Upper lobe of right lung (tissue), 1 donor: ENCODE measurements around the gene SLC9A8. TPM values are rescaled to one million over a fixed set of nuclear protein-coding genes. Genes with fewer than 3 reads are reported as not detected.
A peak's percentile ranks its signal among the peaks of the same experiment; 100 is the strongest.

ENCODE experiments used
- ATAC-seq: fragments of 200-7000 bp; cut with Tn5 transposase; one replicate; pipeline ENCODE4 v1.9.1; 2020; ENCODE audit warnings: mild to moderate bottlenecking, moderate library complexity
- DNase-seq: peaks from one replicate; pipeline ENCODE4 v3.0.0-alpha.2; 2020
- H3K27ac ChIP-seq: fragments of 200-600 bp; one replicate; pipeline ENCODE4 v1.8.0; 2022
- H3K27me3 ChIP-seq: fragments of 200-600 bp; one replicate; pipeline ENCODE4 v1.8.0; 2022; ENCODE audit warnings: mild to moderate bottlenecking
- H3K36me3 ChIP-seq: fragments of 200-600 bp; one replicate; pipeline ENCODE4 v1.8.0; 2022
- H3K4me1 ChIP-seq: fragments of 200-600 bp; one replicate; pipeline ENCODE4 v1.8.0; 2022
- H3K4me3 ChIP-seq: fragments of 200-600 bp; one replicate; pipeline ENCODE4 v1.8.0; 2022; ENCODE audit warnings: mild to moderate bottlenecking
- H3K9me3 ChIP-seq: fragments of 200-600 bp; one replicate; pipeline ENCODE4 v1.8.0; 2022
- intact Hi-C: fragments of 100-400 bp; cut with DNase I; formaldehyde crosslinking; loops from one replicate; pipeline ENCODE4 v1.11.0; 2022
- total RNA-seq: library from RNA; stranded (reverse); fragmentation: NEBNext Ultra II Directional; extraction: Animal tissue kit (Norgen Biotek cat#: 25700); gene quantifications from one replicate; pipeline ENCODE4 v1.2.1, GENCODE V29; 2021
- TF ChIP-seq, protein P1 (sequence below): fragments of 200-600 bp; IDR thresholded peaks from one replicate; pipeline ENCODE4 v1.8.0; 2022; ENCODE audit warnings: antibody characterized with exemption
- donor health status: DM: no; HTN: yes; CAD: no; lungs with severe emphysema.

Gene SLC9A8
- total RNA-seq, 1 donor from 2014 or later = 15.0 TPM

DNA sequence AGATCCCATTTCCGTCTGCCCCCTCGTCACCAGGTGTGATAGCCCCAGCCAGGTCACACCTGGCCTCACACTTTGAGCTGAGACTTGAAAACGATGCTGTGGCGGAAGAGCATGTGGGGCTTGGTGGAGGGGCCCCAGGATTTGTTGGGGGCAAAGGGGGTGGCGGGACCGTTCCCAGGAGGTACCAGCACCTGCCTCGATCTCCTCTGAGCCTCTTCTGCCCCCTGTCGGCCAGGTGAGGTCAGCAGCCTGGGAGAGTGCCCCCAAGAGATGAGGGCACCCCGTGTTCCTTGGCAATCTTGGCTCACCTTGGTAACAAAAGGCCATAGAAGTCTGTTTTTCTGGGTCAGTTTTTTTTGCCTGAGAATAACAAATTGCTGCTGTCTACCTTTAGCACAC, 77.3 kb downstream of the SLC9A8 start:
- H3K4me1 ChIP-seq = peaks cover 63% of the 10 kb centered on the region

DNA sequence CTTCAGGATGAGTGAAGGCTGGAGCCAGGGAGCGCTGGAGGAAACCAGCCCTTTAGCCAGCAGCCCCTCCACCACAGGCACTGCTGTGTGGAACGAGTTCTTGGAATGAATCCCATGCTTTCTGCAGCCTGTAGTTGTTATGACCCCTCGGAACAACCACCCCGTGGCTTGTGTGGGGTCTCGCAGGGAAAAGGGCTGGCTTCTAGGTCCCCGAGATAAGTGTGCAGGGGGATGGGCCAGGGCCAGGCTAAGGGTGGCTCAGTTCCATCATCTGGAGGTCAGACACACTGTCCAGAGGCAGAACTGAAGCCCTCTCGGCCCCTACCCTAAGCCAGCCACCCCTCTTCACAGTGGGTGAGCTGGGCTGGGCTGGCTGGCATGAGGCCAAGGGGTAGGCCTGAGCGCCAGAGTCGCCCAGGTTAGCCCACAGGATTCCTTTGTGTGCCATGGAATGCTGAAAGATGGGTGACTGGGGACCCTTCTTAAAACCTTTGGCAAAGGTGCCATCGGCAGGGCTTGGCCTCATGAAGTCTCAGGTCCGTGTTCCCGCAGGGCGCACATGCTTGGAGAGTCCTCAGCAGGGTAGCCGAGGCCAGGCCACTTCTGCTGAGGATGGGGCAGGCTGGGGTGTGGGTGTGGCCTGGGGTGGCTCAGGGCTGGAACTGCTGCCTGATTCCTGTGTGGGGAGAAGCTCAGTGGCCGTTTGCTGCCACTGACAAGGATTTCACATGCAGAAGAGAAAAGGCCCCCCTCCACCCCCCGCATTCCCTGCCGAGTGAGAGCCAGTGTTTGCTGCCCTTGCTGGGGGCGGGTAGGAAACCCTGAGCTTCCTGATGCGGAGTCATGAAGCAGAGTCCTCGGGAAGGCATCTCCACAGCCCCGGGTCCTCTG, 78.1 kb downstream of the SLC9A8 start:
- intact Hi-C loops = no loop called here
- TF ChIP-seq, protein P1, sequence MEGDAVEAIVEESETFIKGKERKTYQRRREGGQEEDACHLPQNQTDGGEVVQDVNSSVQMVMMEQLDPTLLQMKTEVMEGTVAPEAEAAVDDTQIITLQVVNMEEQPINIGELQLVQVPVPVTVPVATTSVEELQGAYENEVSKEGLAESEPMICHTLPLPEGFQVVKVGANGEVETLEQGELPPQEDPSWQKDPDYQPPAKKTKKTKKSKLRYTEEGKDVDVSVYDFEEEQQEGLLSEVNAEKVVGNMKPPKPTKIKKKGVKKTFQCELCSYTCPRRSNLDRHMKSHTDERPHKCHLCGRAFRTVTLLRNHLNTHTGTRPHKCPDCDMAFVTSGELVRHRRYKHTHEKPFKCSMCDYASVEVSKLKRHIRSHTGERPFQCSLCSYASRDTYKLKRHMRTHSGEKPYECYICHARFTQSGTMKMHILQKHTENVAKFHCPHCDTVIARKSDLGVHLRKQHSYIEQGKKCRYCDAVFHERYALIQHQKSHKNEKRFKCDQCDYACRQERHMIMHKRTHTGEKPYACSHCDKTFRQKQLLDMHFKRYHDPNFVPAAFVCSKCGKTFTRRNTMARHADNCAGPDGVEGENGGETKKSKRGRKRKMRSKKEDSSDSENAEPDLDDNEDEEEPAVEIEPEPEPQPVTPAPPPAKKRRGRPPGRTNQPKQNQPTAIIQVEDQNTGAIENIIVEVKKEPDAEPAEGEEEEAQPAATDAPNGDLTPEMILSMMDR = no peak
- no peaks in the 10 kb centered on the region for H3K9me3 ChIP-seq
- H3K27me3 ChIP-seq = no peaks in the 10 kb centered on the region
- peak overlapping the region; percentile 24 for H3K27ac ChIP-seq
- H3K36me3 ChIP-seq = peaks cover 8% of the 10 kb centered on the region
- DNase-seq (no peak), ATAC-seq (peak; percentile 53)
- H3K4me1 ChIP-seq = peaks cover 63% of the 10 kb centered on the region
- H3K4me3 ChIP-seq = no peak overlapping the region

More for the DNA sequence above, 77.3 kb downstream of the SLC9A8 start:
- no peak for ATAC-seq
- no peak overlapping the region for H3K4me3 ChIP-seq
- no peak for DNase-seq
- peaks cover 16% of the 10 kb centered on the region for H3K36me3 ChIP-seq
- no peaks in the 10 kb centered on the region for H3K27me3 ChIP-seq
- TF ChIP-seq, protein P1 = peak; percentile 33
- intact Hi-C loops = no loop called here
- no peaks in the 10 kb centered on the region for H3K9me3 ChIP-seq
- H3K27ac ChIP-seq = peak overlapping the region; percentile 25

DNA sequence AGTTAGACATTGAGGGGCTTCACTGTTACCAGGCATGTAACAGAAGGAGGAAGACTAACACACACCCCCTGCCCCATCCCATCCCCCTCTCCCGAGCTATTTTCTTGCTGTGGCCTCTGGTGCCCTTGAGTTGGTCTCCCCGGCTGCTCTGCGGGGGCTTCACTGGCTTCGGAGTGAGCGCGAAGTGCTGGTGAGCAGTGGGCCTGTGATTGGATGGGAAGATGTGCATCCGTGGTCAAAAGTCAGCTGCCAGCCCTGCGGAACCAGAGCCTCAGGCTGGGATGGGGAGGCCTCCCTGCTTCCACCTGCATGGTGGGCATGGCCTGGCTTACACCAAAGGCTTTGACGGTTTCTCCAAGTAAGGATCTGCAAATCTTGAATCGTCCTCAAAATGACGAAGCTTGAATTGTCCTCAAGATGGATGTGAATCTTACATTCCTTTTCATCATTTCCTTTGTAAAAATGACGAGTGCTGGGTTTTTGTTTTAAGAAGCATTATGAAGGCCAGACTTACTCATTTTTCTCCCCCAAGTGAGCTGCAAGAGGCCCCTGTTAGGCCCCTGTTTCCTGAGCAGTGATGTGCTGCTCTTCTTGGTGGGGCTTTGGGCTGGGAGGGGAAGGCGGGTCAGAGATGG, 79.0 kb downstream of the SLC9A8 start:
- DNase-seq (no peak), ATAC-seq (no peak)
- Histone ChIP-seq H3K36me3 (peaks cover 4% of the 10 kb centered on the region), H3K27ac (no peak overlapping the region), H3K4me3 (no peak overlapping the region), H3K4me1 (peaks cover 70% of the 10 kb centered on the region), H3K9me3 (no peaks in the 10 kb centered on the region), H3K27me3 (no peaks in the 10 kb centered on the region)
- intact Hi-C loops = no loop called here
- TF ChIP-seq, protein P1 = no peak

DNA sequence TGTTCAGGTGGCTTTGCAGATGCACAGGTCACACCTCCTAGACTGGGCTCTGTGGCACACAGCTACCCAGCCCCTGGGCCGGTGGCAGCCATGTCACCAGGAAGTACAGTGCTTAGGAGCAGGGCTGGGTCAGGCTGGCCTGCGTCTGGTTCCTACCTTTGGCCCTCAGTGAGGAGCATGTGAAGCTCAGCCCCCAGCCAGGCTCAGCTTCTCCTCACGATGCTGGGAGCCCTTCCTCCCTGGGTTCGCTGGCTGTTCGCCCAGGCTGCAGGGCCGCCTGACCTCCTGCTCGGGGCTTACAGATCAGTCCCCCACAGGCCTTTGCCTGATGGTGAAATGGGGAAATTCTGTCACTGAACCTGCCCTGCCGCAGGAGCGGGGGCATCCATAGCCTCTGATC, 79.6 kb downstream of the SLC9A8 start:
- peak overlapping the region; percentile 42 for H3K27ac ChIP-seq
- H3K4me1 ChIP-seq = peaks cover 71% of the 10 kb centered on the region
- H3K9me3 ChIP-seq = no peaks in the 10 kb centered on the region
- TF ChIP-seq, protein P1 = no peak
- no peak overlapping the region for H3K4me3 ChIP-seq
- H3K36me3 ChIP-seq = no peaks in the 10 kb centered on the region
- no peak for ATAC-seq
- DNase-seq = no peak
- intact Hi-C loops = no loop called here
- H3K27me3 ChIP-seq = no peaks in the 10 kb centered on the region

DNA sequence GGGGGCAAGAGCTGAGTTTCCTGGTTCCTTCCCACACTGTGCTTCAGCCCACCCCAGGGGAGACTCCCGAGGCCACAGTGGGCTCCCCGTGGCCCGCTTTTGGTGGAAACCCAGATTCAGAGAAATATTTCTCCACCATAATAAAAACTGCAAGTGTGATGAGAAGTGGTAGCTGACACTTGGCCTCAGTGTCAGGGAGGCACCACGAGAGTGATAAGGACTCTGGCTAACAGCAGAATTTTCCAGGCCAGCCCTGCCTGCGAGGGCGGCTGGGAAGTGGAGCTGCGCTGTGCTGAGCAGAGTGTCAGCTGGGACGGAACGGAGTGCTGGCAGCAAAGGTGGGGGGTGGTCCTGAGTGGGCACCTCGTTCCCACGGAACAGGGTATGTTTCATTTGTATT, 80.2 kb downstream of the SLC9A8 start:
- DNase-seq = no peak
- Histone ChIP-seq H3K4me1 (peaks cover 66% of the 10 kb centered on the region), H3K9me3 (no peaks in the 10 kb centered on the region), H3K27me3 (no peaks in the 10 kb centered on the region), H3K36me3 (no peaks in the 10 kb centered on the region), H3K4me3 (no peak overlapping the region), H3K27ac (peak overlapping the region; percentile 42)
- TF ChIP-seq, protein P1 = no peak
- intact Hi-C loops = no loop called here
- ATAC-seq = no peak
